ENCODE measurements around the gene FUT8.

FUT8 gene

DNA sequence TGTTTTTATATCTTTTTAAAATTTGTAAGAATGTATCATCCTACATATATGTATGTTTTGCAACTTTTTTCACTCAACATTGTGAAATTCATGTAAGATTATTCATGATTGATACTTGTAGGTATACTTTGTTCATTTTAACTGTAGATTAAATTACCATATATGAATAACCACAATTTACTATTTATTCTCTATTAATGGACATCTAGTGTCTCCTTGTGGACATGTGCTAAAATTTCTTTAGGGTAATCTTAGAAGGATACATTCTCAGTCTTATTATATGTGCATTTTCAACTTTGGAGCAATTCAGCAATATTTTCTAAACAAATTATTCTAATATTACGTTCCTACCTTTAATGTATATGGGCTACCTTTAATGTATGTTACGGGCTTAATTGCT lies 192.4 kb downstream of the FUT8 start:
- Histone ChIP-seq H3K27me3 (ENCODE audit: control insufficient read depth, insufficient read depth, low read length) (no peaks in the 10 kb centered on the region), H3K27ac (no peak overlapping the region), H3K9me3 (ENCODE audit: control insufficient read depth, low read length) (no peaks in the 10 kb centered on the region), H3K4me2 (ENCODE audit: low read length) (no peak overlapping the region), H3K79me2 (no peaks in the 10 kb centered on the region), H3K9ac (no peak overlapping the region), H3K4me1 (no peaks in the 10 kb centered on the region), H3K4me3 (ENCODE audit: low read depth, low read length) (no peak overlapping the region), H2AFZ (no peak overlapping the region), H3K36me3 (ENCODE audit: control insufficient read depth, insufficient read depth, low read length) (no peaks in the 10 kb centered on the region)
- TF ChIP-seq, protein P1, sequence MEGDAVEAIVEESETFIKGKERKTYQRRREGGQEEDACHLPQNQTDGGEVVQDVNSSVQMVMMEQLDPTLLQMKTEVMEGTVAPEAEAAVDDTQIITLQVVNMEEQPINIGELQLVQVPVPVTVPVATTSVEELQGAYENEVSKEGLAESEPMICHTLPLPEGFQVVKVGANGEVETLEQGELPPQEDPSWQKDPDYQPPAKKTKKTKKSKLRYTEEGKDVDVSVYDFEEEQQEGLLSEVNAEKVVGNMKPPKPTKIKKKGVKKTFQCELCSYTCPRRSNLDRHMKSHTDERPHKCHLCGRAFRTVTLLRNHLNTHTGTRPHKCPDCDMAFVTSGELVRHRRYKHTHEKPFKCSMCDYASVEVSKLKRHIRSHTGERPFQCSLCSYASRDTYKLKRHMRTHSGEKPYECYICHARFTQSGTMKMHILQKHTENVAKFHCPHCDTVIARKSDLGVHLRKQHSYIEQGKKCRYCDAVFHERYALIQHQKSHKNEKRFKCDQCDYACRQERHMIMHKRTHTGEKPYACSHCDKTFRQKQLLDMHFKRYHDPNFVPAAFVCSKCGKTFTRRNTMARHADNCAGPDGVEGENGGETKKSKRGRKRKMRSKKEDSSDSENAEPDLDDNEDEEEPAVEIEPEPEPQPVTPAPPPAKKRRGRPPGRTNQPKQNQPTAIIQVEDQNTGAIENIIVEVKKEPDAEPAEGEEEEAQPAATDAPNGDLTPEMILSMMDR (IDR thresholded peaks at IDR 0.05), result no peak

DNA sequence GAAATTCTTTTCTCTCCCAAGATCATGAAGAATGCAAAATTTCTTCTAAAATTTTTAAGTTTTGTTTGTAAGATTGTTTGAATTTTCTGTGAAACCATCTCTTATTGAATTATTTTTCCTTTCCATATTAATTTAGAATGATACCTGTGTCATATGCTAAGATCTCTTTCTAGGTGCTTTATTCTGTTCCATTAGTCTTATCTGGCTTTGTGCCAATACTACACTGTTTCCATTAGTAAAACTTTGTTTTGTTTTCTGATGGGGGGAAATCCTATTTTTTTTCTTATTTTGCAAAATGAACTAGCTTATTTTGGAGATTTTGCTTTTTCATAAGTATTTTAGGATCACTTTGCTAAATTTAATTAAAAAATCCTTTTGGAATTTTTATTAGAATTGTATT lies 193.9 kb downstream of the FUT8 start:
- no peaks in the 10 kb centered on the region for H3K36me3 ChIP-seq (ENCODE audit: control insufficient read depth, insufficient read depth, low read length)
- no peaks in the 10 kb centered on the region for H3K9me3 ChIP-seq (ENCODE audit: control insufficient read depth, low read length)
- no peaks in the 10 kb centered on the region for H3K27me3 ChIP-seq (ENCODE audit: control insufficient read depth, insufficient read depth, low read length)
- H3K4me3 ChIP-seq (ENCODE audit: low read depth, low read length), result no peak overlapping the region
- H2AFZ ChIP-seq, result no peak overlapping the region
- H3K27ac ChIP-seq, result no peak overlapping the region
- H3K4me2 ChIP-seq (ENCODE audit: low read length), result no peak overlapping the region
- H3K4me1 ChIP-seq, result no peaks in the 10 kb centered on the region
- no peaks in the 10 kb centered on the region for H3K79me2 ChIP-seq
- TF ChIP-seq, protein P1 (IDR thresholded peaks at IDR 0.05), result no peak
- no peak overlapping the region for H3K9ac ChIP-seq

DNA sequence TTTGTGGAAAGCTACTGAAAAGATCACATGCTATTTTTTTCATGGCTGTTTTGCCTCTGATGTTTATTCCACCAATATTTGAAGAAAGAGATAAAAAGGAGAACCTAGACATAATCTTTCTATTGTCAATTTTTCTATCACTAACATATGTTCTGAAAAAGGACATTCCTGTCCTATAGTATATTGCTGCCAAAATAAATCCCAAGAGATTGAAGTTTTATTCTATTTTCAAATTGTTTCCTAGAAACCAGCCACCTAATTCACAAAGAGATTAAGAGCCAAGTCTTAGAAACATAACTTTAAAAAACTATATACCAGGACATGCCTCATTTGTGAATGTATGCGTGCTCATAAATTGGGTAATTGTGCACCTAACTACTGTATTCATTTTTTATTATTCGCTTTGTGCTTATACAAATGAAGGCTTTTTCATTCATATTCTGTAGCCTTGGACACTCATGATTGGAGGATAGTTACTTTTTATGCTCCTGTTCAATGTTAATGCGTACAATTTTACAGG lies 200.7 kb downstream of the FUT8 start:
- H3K9me3 ChIP-seq (ENCODE audit: control insufficient read depth, low read length), result no peaks in the 10 kb centered on the region
- H3K27ac ChIP-seq, result no peak overlapping the region
- no peak overlapping the region for H3K4me3 ChIP-seq (ENCODE audit: low read depth, low read length)
- H3K4me1 ChIP-seq, result no peaks in the 10 kb centered on the region
- H3K27me3 ChIP-seq (ENCODE audit: control insufficient read depth, insufficient read depth, low read length), result no peaks in the 10 kb centered on the region
- TF ChIP-seq, protein P1 (IDR thresholded peaks at IDR 0.05), result no peak
- no peak overlapping the region for H3K4me2 ChIP-seq (ENCODE audit: low read length)
- no peak overlapping the region for H3K9ac ChIP-seq
- no peaks in the 10 kb centered on the region for H3K36me3 ChIP-seq (ENCODE audit: control insufficient read depth, insufficient read depth, low read length)
- no peaks in the 10 kb centered on the region for H3K79me2 ChIP-seq
- H2AFZ ChIP-seq, result no peak overlapping the region

DNA sequence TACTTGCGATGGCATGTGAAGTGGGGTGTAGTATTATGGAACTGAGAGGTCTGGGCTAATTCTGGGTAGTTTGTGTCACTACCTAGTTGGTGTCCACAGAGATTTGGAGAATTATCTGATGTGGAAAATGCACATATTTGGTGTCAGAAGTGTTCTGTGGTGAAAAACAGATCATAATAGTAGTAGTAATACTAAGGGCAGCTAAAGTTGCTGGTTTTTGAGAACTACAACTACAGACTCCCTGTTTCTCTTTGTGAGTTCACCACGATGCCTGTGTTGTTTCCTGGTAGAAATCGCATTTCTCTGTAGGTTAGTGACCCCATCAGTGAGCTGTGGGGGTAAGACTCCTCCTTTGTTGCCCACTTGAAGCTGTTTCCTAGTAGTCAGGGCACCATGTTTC lies 206.5 kb downstream of the FUT8 start:
- Histone ChIP-seq H3K9me3 (ENCODE audit: control insufficient read depth, low read length) (no peaks in the 10 kb centered on the region), H3K27ac (no peak overlapping the region), H3K4me2 (ENCODE audit: low read length) (no peak overlapping the region)

DNA sequence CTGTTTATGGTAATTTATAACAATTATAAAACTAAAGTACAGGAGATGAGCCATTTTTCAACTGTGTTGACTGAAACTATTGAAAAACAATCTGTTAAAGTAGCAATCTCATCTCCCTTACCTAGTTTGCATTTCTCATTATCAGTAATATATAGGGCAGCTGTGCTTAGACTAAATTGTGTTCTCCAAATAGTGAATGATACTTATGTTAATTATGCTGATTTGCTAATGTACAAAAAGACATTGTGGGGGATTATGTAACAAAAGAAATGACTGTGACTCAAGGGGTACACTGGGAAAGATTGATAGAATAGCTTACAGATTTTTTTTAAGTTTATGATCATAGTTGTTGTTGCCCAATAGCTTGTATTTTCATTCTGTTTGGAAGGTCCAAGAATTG lies 207.7 kb downstream of the FUT8 start:
- H3K79me2 ChIP-seq, result no peaks in the 10 kb centered on the region

More for the DNA sequence above, 206.5 kb downstream of the FUT8 start:
- no peaks in the 10 kb centered on the region for H3K4me1 ChIP-seq
- H3K9ac ChIP-seq, result no peak overlapping the region
- H3K79me2 ChIP-seq, result no peaks in the 10 kb centered on the region
- H3K36me3 ChIP-seq (ENCODE audit: control insufficient read depth, insufficient read depth, low read length), result no peaks in the 10 kb centered on the region
- no peak overlapping the region for H2AFZ ChIP-seq
- no peaks in the 10 kb centered on the region for H3K27me3 ChIP-seq (ENCODE audit: control insufficient read depth, insufficient read depth, low read length)
- H3K4me3 ChIP-seq (ENCODE audit: low read depth, low read length), result no peak overlapping the region
- TF ChIP-seq, protein P1 (IDR thresholded peaks at IDR 0.05), result no peak

More for the DNA sequence above, 207.7 kb downstream of the FUT8 start:
- Histone ChIP-seq H2AFZ (no peak overlapping the region), H3K9me3 (ENCODE audit: control insufficient read depth, low read length) (no peaks in the 10 kb centered on the region), H3K36me3 (ENCODE audit: control insufficient read depth, insufficient read depth, low read length) (no peaks in the 10 kb centered on the region), H3K4me1 (no peaks in the 10 kb centered on the region), H3K4me2 (ENCODE audit: low read length) (no peak overlapping the region), H3K27ac (no peak overlapping the region), H3K27me3 (ENCODE audit: control insufficient read depth, insufficient read depth, low read length) (no peaks in the 10 kb centered on the region), H3K9ac (no peak overlapping the region), H3K4me3 (ENCODE audit: low read depth, low read length) (no peak overlapping the region)
- TF ChIP-seq, protein P1 (IDR thresholded peaks at IDR 0.05), result no peak
